A673 (cell line): Measurements from ENCODE around the gene WDFY4. TPM values are rescaled to one million over a fixed set of nuclear protein-coding genes. Genes with fewer than 3 reads are reported as not detected.

Experiments
- BruUV-seq: library from RNA; stranded (reverse); fragments of 400-500 nt; replicated peaks from 2 replicates; lab custom pipeline; 2021; lab: Mats Ljungman, UMichigan
- CTCF ChIA-PET: fragments of 300-600 bp; sonication (Branson Sonifier 250); formaldehyde crosslinking; loops from one replicate; lab custom pipeline; 2022; ENCODE audit warnings: antibody characterized with exemption; lab: Charles Lee
- POLR2A ChIA-PET: fragments of 300-600 bp; sonication (Branson Sonifier 250); formaldehyde crosslinking; loops from one replicate; lab custom pipeline; 2022; ENCODE audit warnings: antibody characterized with exemption; ENCODE audit not compliant: low non-redundant PET; lab: Charles Lee
- DNase-seq: peaks from one replicate; pipeline ENCODE4 v3.0.0-alpha.2; 2015; ENCODE audit warnings: low spot score
- H3K27ac ChIP-seq: fragments of 200-600 bp; sonication (generic); 2 replicates; pipeline ENCODE4 v1.5.1; 2016; ENCODE audit warnings: mixed run types, low read depth, mild to moderate bottlenecking, mixed read lengths, antibody characterized with exemption, low read length; ENCODE audit not compliant: poor library complexity, severe bottlenecking
- H3K27me3 ChIP-seq: fragments of 200-600 bp; sonication (generic); replicated peaks from 2 replicates; pipeline ENCODE4 v1.6.1; 2017; ENCODE audit warnings: mixed run types, low read depth, mild to moderate bottlenecking, mixed read lengths, antibody characterized with exemption, low read length; ENCODE audit not compliant: insufficient read depth, poor library complexity
- H3K36me3 ChIP-seq: fragments of 200-600 bp; sonication (generic); 2 replicates; pipeline ENCODE4 v1.6.1; 2016; ENCODE audit warnings: mixed run types, mild to moderate bottlenecking, mixed read lengths, antibody characterized with exemption, low read length; ENCODE audit not compliant: insufficient read depth, poor library complexity, severe bottlenecking
- H3K4me1 ChIP-seq: fragments of 200-600 bp; sonication (generic); 2 replicates; pipeline ENCODE4 v1.6.1; 2017; ENCODE audit warnings: mixed run types, mild to moderate bottlenecking, mixed read lengths, antibody characterized with exemption, low read length; ENCODE audit not compliant: insufficient read depth, poor library complexity, severe bottlenecking
- H3K4me3 ChIP-seq: fragments of 200-600 bp; sonication (generic); 2 replicates; pipeline ENCODE4 v1.5.1; 2016; ENCODE audit warnings: low read depth, mixed run types, mild to moderate bottlenecking, mixed read lengths, low read length; ENCODE audit not compliant: poor library complexity, severe bottlenecking
- H3K9me3 ChIP-seq: fragments of 200-600 bp; sonication (generic); 2 replicates; pipeline ENCODE4 v1.6.1; 2016; ENCODE audit warnings: mixed run types, low read depth, mild to moderate bottlenecking, mixed read lengths, antibody characterized with exemption, low read length; ENCODE audit not compliant: poor library complexity, severe bottlenecking
- EZH2 ChIP-seq: fragments of 200-600 bp; sonication (generic); IDR thresholded peaks from 2 replicates; pipeline ENCODE4 v1.6.1; 2017; ENCODE audit warnings: borderline replicate concordance, low read depth, mild to moderate bottlenecking, mixed read lengths, antibody characterized with exemption, low read length; ENCODE audit not compliant: poor library complexity, severe bottlenecking
- intact Hi-C: fragments of 100-400 bp; cut with micrococcal nuclease; formaldehyde crosslinking; loops from one replicate; pipeline ENCODE4 v1.10.0; 2022; ENCODE audit not compliant: unreplicated experiment
- total RNA-seq: library from RNA; stranded (reverse); gene quantifications from 2 replicates; pipeline ENCODE4 v1.2.3, GENCODE V29; 2021
- TF ChIP-seq, protein P1 (sequence below): fragments of 300-800, 200-600 bp; sonication (generic); conservative IDR thresholded peaks from 2 replicates; pipeline ENCODE4 v1.5.1; 2017; ENCODE audit warnings: low read depth, mild to moderate bottlenecking, antibody characterized with exemption, low read length, moderate library complexity, mixed read lengths

Gene WDFY4
- total RNA-seq, 1 experiment from 2014 or later = not detected

DNA sequence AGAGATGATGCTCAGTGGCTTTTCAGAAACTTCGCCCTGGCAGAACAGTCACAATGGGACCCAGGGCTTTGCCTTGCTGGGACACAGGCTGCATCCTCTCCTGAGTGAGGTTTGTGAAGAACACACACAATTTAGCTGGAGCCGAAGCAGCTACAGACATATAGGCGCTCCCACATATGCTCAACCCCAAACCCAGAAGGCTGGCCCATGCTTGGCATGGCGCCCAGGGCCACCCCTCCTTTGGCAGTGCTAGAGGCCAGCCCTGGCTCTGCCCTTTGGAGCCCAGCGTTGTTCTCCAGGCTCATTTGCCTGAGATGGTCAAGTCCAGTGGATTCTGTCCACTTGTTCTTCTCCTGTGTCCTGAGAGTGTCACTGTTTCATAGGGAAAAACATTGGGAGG, 94.4 kb downstream of the WDFY4 start:
- no peaks in the 10 kb centered on the region for H3K36me3 ChIP-seq
- no peak for DNase-seq
- H3K27ac ChIP-seq = no peak overlapping the region
- BruUV-seq = no TSS peak
- H3K9me3 ChIP-seq = no peaks in the 10 kb centered on the region
- ChIA-PET POLR2A (no interaction called here), CTCF (no interaction called here)
- no peak for TF ChIP-seq EZH2
- TF ChIP-seq, protein P1, sequence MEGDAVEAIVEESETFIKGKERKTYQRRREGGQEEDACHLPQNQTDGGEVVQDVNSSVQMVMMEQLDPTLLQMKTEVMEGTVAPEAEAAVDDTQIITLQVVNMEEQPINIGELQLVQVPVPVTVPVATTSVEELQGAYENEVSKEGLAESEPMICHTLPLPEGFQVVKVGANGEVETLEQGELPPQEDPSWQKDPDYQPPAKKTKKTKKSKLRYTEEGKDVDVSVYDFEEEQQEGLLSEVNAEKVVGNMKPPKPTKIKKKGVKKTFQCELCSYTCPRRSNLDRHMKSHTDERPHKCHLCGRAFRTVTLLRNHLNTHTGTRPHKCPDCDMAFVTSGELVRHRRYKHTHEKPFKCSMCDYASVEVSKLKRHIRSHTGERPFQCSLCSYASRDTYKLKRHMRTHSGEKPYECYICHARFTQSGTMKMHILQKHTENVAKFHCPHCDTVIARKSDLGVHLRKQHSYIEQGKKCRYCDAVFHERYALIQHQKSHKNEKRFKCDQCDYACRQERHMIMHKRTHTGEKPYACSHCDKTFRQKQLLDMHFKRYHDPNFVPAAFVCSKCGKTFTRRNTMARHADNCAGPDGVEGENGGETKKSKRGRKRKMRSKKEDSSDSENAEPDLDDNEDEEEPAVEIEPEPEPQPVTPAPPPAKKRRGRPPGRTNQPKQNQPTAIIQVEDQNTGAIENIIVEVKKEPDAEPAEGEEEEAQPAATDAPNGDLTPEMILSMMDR = no peak
- no peaks in the 10 kb centered on the region for H3K4me1 ChIP-seq
- intact Hi-C loops = no loop called here
- H3K4me3 ChIP-seq = no peak overlapping the region
- no peaks in the 10 kb centered on the region for H3K27me3 ChIP-seq

GRCh38 chr10:48779546-48780152, 95.0 kb downstream of the WDFY4 start:
- POLR2A ChIA-PET = no interaction called here
- no peaks in the 10 kb centered on the region for H3K36me3 ChIP-seq
- H3K9me3 ChIP-seq = no peaks in the 10 kb centered on the region
- no peaks in the 10 kb centered on the region for H3K4me1 ChIP-seq
- no peak for DNase-seq
- H3K27ac ChIP-seq = no peak overlapping the region
- H3K27me3 ChIP-seq = no peaks in the 10 kb centered on the region
- no peak overlapping the region for H3K4me3 ChIP-seq
- no TSS peak for BruUV-seq
- intact Hi-C loops = no loop called here
- CTCF ChIA-PET = no interaction called here
- no peak for TF ChIP-seq EZH2
- TF ChIP-seq, protein P1 = no peak

DNA sequence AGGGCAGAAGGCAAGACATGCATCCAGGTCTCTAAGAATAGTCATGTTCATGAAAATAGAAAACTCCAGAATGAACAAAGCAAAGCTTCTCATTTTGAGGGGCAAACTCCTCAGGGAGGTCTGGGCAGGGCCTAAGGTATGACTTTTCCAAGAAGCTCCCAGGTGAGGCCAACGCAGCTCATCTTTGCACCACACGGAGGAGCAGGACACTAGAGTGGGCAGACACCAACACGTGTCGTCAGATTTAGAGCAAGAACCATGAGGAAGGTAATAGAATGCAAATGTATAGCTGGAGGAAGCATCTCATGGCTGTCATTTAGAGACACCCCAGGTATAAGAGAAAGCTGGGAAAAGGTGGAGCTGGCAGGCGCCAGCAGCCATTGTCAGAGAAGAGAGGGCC, 95.7 kb downstream of the WDFY4 start:
- H3K9me3 ChIP-seq = no peaks in the 10 kb centered on the region
- no peak overlapping the region for H3K27ac ChIP-seq
- POLR2A ChIA-PET = no interaction called here
- no peak overlapping the region for H3K4me3 ChIP-seq
- CTCF ChIA-PET = no interaction called here
- intact Hi-C loops = no loop called here
- TF ChIP-seq EZH2 = no peak
- TF ChIP-seq, protein P1 = no peak
- BruUV-seq = no TSS peak
- no peaks in the 10 kb centered on the region for H3K4me1 ChIP-seq
- no peaks in the 10 kb centered on the region for H3K27me3 ChIP-seq
- no peaks in the 10 kb centered on the region for H3K36me3 ChIP-seq
- DNase-seq = no peak
